GM13976 (cell line): Measurements from ENCODE around the gene GPC6.

Experiments
- DNase-seq: peaks from one replicate; pipeline ENCODE4 v3.0.0; 2012; ENCODE audit warnings: low spot score
- in situ Hi-C: fragments of 300-500 bp; cut with MboI; formaldehyde crosslinking; loops from one replicate; pipeline ENCODE4 v1.12.0; 2022; ENCODE audit warnings: low sequenced_read_pairs, mixed read lengths, inconsistent platforms; ENCODE audit not compliant: unreplicated experiment
- TF ChIP-seq, protein P1 (sequence below): IDR thresholded peaks from 2 replicates; pipeline ENCODE4 v1.5.1; 2012; ENCODE audit warnings: borderline replicate concordance, mild to moderate bottlenecking; ENCODE audit not compliant: insufficient read depth; ENCODE audit errors: extremely low read depth, missing control alignments, control extremely low read depth

The GPC6 gene

DNA sequence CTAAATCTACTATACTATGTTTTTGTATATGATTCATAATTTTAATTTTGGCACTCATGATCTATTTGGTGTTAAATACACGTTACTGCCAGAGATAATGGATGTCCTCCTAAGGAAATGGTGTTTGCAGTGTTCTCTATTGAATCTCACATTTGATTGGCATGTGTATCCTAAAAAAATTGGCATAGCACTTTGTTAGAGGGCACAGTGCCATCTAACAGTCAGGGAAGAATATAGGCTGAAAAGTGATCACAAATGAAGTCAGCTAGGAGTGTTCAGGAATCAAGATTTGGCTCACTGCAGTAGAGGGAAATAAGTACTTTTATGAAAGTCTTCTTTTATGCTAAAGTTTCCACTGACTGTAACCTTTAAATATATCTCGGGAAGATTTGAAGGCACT lies 624.6 kb downstream of the GPC6 start:
- in situ Hi-C loops: no loop called here
- TF ChIP-seq, protein P1, sequence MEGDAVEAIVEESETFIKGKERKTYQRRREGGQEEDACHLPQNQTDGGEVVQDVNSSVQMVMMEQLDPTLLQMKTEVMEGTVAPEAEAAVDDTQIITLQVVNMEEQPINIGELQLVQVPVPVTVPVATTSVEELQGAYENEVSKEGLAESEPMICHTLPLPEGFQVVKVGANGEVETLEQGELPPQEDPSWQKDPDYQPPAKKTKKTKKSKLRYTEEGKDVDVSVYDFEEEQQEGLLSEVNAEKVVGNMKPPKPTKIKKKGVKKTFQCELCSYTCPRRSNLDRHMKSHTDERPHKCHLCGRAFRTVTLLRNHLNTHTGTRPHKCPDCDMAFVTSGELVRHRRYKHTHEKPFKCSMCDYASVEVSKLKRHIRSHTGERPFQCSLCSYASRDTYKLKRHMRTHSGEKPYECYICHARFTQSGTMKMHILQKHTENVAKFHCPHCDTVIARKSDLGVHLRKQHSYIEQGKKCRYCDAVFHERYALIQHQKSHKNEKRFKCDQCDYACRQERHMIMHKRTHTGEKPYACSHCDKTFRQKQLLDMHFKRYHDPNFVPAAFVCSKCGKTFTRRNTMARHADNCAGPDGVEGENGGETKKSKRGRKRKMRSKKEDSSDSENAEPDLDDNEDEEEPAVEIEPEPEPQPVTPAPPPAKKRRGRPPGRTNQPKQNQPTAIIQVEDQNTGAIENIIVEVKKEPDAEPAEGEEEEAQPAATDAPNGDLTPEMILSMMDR: no peak
- DNase-seq: no peak

DNA sequence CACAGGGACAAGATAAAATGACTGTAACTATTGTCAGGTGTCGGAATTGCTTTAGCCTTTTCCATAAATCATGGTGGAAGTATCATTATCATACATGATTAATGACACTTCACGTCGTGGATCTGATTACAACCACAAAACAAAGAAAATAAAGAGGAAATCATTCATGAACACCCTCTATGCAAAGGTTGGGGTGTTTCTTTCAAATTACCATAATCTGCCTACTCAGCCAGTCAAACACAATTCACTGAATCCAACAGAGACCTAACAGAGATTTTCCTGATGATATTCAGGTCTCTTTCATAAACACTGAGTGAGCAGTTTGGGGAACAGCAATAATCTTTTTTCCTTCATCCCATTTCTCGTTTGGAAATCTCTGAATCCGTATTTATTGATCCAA lies 627.3 kb downstream of the GPC6 start:
- TF ChIP-seq, protein P1: no peak
- in situ Hi-C loops: no loop called here
- no peak for DNase-seq

DNA sequence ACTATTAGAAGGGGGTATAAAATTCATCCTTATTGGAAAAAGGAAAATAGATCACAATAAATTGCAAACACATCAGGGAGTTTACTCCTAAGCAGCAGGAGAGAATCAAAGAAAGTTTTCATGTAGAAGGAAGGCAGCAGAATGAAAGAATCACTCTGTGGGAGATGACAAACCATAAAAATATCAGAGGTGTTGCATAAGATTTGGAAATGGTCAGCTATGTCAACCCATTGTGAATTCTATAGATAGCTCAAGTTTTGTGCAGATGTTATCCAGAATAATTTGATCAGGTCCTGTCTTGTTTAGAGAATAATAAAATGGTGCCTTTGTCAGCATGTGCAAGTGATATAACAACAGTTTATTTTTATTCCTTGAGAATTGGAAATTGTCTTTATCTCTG lies 630.5 kb downstream of the GPC6 start:
- in situ Hi-C loops: no loop called here
- DNase-seq: no peak
- TF ChIP-seq, protein P1: no peak

DNA sequence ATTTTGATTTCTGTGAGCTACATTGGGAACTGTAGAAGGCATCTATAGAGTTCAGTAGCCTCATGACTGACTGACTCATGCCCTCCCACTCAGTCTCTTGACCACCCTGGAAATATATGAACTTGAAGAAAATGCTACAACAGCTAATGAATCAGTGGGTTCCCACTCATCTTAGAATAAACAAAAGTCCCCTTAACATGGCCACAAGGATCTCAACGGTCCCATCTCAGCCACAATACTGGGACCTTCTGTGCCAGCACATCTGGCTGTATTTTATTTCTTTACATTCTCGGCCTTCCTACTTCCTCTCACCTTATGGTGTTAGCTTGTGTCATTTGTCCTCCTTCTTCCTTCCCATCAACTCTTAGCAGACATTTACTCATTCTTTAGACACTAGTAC lies 633.1 kb downstream of the GPC6 start:
- DNase-seq: no peak
- in situ Hi-C loops: no loop called here
- TF ChIP-seq, protein P1: no peak

DNA sequence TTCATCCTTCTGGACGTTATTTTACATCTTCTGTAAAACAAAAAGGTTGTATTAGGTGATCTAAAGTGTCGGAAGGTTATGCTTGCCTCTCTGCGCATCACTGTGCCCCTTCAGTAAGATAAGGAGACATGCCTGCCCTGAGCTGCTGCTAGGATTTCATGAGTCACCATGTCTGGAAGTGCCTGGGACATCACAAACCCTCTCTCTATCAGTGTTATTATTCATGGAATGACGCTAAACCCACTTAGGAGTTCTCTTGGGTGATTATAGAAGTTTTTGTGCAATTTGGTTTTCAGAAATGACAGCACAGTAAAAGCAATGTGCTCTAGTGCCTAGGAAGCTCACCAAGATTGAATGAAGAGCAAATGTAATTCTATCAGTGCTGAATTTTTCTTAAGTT lies 635.2 kb downstream of the GPC6 start:
- TF ChIP-seq, protein P1: no peak
- in situ Hi-C loops: no loop called here
- no peak for DNase-seq

DNA sequence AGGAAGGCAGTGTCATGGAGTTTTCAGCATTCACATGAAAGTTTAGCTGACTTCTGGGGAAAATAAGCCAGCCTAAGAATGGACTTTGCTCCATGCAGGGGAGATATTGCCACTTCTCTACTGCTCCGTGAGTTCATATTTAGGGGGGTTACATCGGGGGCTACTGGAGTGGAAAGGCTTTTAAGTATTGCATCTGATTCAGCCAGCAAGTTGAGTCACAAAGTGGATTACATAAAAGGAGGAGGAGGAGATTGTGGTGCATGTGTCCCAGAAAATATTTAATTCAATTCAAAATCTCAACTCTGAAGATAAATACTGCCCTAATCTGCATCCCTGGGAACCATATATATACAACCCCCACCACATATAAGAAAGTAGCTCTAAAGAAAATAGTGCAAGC lies 635.7 kb downstream of the GPC6 start:
- DNase-seq: no peak
- TF ChIP-seq, protein P1: no peak
- in situ Hi-C loops: no loop called here

DNA sequence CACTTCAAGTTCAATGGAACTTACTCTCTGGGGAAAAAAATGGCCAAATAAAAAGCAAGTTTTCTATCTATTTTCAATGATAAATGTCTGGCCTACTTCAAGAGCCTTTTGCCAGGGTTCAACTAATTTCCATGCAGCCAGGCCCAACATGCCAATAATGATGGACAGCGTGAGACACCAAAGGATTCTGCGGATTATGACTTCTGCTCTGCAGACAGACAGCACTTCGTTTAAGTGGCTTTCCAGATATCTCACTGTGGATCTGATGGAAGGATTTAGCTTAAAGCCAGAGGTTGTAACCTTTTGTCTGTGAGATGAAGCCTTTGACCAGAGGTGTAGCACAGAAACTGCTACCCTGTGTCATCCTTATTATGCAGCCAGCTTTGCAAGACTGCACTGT lies 638.6 kb downstream of the GPC6 start:
- TF ChIP-seq, protein P1: no peak
- in situ Hi-C loops: no loop called here

More for the DNA sequence above, 638.6 kb downstream of the GPC6 start:
- DNase-seq: no peak
